ENCODE measurements around the gene SLC24A3.

DNA sequence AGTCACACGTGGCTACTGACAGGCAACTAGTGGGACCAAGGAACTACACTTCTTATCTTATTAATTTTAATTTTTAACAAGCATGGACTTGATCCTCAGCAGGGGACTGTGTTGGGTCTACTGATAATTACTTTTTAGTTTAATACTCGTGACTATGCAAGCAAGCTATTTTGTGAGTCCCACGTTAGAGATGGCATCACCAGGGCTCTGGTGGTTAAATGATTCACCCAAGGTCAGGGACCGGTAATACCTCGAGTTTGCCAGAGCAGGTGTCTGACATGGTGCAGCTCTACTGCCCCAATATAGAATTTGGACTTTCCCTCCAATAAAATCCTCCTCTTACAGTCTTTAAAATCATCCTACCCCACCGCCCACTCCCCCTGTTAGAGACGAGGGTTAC lies 447.0 kb downstream of the SLC24A3 start:
- TF ChIP-seq GABPA (IDR thresholded peaks at IDR 0.05; ENCODE audit: low read depth, low read length) (no peak), GABPA (CRISPR knock-in tag; IDR thresholded peaks at IDR 0.05; ENCODE audit: low read depth) (no peak), POLR2A (IDR thresholded peaks at IDR 0.05; ENCODE audit: insufficient read depth in 1 of 2, low read depth in 2 of 2, low read length in 2 of 2) (no peak), ZNF619 (CRISPR knock-in tag; IDR thresholded peaks at IDR 0.05) (no peak), NR2F6 (IDR thresholded peaks at IDR 0.05) (no peak), NR2F6 (CRISPR knock-in tag; IDR thresholded peaks at IDR 0.05) (no peak), EP300 (IDR thresholded peaks at IDR 0.05; ENCODE audit: low read depth in 2 of 2, low read length in 2 of 2) (no peak), EP300 (CRISPR knock-in tag; IDR thresholded peaks at IDR 0.05; ENCODE audit: borderline replicate concordance) (no peak), HIC2 (CRISPR knock-in tag; IDR thresholded peaks at IDR 0.05; ENCODE audit: low read depth) (no peak), HCFC1 (IDR thresholded peaks at IDR 0.05; ENCODE audit: low read depth, low read length) (no peak), ZNF263 (CRISPR knock-in tag; IDR thresholded peaks at IDR 0.05) (no peak), RBAK (CRISPR knock-in tag; IDR thresholded peaks at IDR 0.05) (no peak)
- TF ChIP-seq, protein P1, sequence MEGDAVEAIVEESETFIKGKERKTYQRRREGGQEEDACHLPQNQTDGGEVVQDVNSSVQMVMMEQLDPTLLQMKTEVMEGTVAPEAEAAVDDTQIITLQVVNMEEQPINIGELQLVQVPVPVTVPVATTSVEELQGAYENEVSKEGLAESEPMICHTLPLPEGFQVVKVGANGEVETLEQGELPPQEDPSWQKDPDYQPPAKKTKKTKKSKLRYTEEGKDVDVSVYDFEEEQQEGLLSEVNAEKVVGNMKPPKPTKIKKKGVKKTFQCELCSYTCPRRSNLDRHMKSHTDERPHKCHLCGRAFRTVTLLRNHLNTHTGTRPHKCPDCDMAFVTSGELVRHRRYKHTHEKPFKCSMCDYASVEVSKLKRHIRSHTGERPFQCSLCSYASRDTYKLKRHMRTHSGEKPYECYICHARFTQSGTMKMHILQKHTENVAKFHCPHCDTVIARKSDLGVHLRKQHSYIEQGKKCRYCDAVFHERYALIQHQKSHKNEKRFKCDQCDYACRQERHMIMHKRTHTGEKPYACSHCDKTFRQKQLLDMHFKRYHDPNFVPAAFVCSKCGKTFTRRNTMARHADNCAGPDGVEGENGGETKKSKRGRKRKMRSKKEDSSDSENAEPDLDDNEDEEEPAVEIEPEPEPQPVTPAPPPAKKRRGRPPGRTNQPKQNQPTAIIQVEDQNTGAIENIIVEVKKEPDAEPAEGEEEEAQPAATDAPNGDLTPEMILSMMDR (CRISPR knock-in tag; IDR thresholded peaks at IDR 0.05): no peak
- TF ChIP-seq, protein P2, sequence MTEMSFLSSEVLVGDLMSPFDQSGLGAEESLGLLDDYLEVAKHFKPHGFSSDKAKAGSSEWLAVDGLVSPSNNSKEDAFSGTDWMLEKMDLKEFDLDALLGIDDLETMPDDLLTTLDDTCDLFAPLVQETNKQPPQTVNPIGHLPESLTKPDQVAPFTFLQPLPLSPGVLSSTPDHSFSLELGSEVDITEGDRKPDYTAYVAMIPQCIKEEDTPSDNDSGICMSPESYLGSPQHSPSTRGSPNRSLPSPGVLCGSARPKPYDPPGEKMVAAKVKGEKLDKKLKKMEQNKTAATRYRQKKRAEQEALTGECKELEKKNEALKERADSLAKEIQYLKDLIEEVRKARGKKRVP (CRISPR knock-in tag; IDR thresholded peaks at IDR 0.05): no peak
